Immature natural killer cell (primary cell): ENCODE measurements around the gene NTM. TPM values are rescaled to one million over a fixed set of nuclear protein-coding genes. Genes with fewer than 3 reads are reported as not detected.
"Not testable (repeated sequence)": the region's sequence is repeated elsewhere in the genome, so short reads cannot be mapped to it uniquely, and the experiment has no call there.

Experiments used
- DNase-seq, 3 donors: peaks; one replicate each; pipeline ENCODE4 v3.0.0; 2022; ENCODE audit warnings: mixed read lengths in 1 of 3
- H3K27ac Mint-ChIP-seq, 6 donors: one replicate each; pipeline ENCODE4 v1.8.0; 2020; ENCODE audit warnings: mixed read lengths in 6 of 6, mild to moderate bottlenecking in 5 of 6, inconsistent platforms in 4 of 6, moderate library complexity in 3 of 6
- H3K27me3 Mint-ChIP-seq, 3 donors: one replicate each; pipeline ENCODE4 v1.8.0; 2020 to 2021; ENCODE audit warnings: low read depth in 3 of 3, mild to moderate bottlenecking in 3 of 3, mixed read lengths in 3 of 3, moderate library complexity in 3 of 3, inconsistent platforms in 1 of 3
- H3K36me3 Mint-ChIP-seq, 3 donors: one replicate each; pipeline ENCODE4 v1.8.0; 2020; ENCODE audit warnings: mixed read lengths in 3 of 3, inconsistent platforms in 2 of 3, mild to moderate bottlenecking in 2 of 3
- H3K4me1 Mint-ChIP-seq, 2 donors: one replicate each; pipeline ENCODE4 v1.8.0; 2020; ENCODE audit warnings: inconsistent platforms in 2 of 2, mild to moderate bottlenecking in 2 of 2, mixed read lengths in 2 of 2, moderate library complexity in 1 of 2
- H3K4me3 Mint-ChIP-seq, 5 donors: one replicate each; pipeline ENCODE4 v1.8.0; 2020; ENCODE audit warnings: mild to moderate bottlenecking in 5 of 5, mixed read lengths in 5 of 5, inconsistent platforms in 3 of 5, moderate library complexity in 3 of 5
- H3K9me3 Mint-ChIP-seq, 6 donors: one replicate each; pipeline ENCODE4 v1.8.0; 2020; ENCODE audit warnings: mild to moderate bottlenecking in 6 of 6, mixed read lengths in 6 of 6, inconsistent platforms in 4 of 6, moderate library complexity in 3 of 6
- polyA plus RNA-seq, 3 donors: library from polyadenylated mRNA; unstranded; fragments of 300-500 nt; fragmentation: Illumina TruSeq; gene quantifications; one replicate each; pipeline ENCODE4 v1.2.3, GENCODE V29; 2021

The NTM gene
- polyA plus RNA-seq, 3 donors from 2014 or later, result not detected

DNA sequence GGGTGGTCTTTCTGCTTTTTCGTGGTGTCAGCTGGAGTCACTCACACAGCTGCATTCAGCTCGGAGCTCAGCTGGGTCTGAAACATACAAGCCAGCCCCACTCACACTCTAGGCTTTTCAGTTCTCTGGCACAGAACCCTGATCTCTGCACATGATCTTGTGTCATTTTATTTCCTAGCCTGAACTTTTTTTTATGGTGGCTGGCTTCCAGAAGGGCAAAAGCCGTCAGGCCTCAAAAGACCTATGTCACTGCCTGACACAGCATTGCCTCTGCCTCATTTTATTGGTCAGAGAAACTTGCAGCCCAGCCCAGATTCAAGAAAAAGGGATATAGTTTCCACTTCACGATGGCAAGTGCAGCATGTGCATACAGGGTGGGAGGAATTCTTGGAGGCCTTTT lies 117.8 kb downstream of the NTM start:
- peaks cover 0 to 5% (median 0%) of the 10 kb centered on the region in 3 donors for H3K36me3 Mint-ChIP-seq
- peaks cover 0 to 4% (median 0%) of the 10 kb centered on the region in 6 donors for H3K9me3 Mint-ChIP-seq
- no peak overlapping the region for H3K27ac Mint-ChIP-seq
- no peaks in the 10 kb centered on the region for H3K4me1 Mint-ChIP-seq
- no peak for DNase-seq
- H3K27me3 Mint-ChIP-seq, result no peaks in the 10 kb centered on the region
- no peak overlapping the region for H3K4me3 Mint-ChIP-seq

DNA sequence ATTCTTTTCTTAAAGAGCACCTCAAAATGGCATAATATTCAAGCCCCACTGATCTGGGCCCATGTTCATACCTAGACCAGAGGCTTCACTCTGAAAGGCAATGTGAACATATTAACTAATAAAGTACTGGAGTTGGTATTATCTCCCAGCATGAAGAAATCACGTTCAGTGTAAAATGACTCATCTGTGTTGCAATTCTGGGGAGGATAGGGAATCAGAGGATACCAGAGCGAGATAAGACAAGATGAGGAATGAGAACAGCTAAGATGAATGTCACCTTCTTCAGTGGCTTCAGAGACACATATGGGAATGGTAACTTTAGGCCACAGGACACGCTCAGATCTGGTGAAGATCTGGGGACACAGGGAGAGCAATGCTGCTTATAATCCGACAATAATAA lies 121.1 kb downstream of the NTM start:
- Mint-ChIP-seq H3K9me3 (peaks cover 0 to 5% (median 1%) of the 10 kb centered on the region in 6 donors), H3K27me3 (no peaks in the 10 kb centered on the region), H3K4me1 (no peaks in the 10 kb centered on the region), H3K4me3 (no peak overlapping the region), H3K27ac (no peak overlapping the region), H3K36me3 (peaks cover 0 to 5% (median 0%) of the 10 kb centered on the region in 3 donors)
- no peak for DNase-seq

DNA sequence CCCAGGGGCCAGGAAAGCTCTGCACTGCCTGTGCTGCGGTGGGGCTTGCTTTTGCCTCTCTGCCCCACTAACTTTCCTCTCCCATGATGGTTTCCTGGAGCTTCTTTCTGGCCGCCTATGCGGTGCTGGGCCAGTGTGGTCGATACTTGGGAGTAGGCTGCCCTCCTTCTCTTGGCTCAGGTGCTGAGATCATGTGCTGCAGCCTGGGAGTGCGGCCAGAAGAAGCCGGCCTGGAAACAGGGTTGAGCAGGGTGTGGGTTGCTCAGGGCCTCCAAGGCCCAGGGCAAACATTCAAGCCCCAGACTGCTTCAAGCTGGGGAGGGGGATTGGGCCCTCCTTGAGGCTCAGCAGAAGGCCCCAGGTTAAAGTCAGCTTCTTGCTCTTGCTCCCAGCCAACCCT lies 125.0 kb downstream of the NTM start:
- H3K27ac Mint-ChIP-seq, result no peak overlapping the region

DNA sequence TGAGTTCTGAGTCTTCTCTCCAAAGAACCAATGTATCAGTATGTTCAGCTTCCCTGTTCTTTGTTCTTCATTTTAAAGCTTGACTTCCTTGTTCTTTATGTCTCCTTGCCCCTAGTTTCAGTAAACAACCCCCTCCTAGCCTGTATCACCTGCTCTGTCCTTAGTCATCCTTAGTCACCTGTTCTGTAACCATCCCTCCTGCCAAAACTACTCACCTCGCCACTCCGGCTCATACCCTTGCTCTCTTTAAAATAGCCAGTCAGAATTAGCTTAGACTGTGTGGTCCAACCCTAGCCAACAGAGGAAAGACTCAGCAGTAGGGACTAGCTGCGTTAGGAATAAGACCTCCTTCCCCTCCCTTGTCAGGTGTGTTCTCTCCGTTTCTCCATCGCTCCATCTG lies 127.3 kb downstream of the NTM start:
- H3K36me3 Mint-ChIP-seq, H3K4me1 Mint-ChIP-seq, H3K27ac Mint-ChIP-seq, DNase-seq, H3K4me3 Mint-ChIP-seq, H3K27me3 Mint-ChIP-seq, H3K9me3 Mint-ChIP-seq: not testable (repeated sequence)

More for the DNA sequence above, 125.0 kb downstream of the NTM start:
- DNase-seq, result no peak
- H3K27me3 Mint-ChIP-seq, result peaks cover 0 to 2% (median 0%) of the 10 kb centered on the region in 3 donors
- H3K4me1 Mint-ChIP-seq, result no peaks in the 10 kb centered on the region
- H3K9me3 Mint-ChIP-seq, result peaks cover 0 to 5% (median 0%) of the 10 kb centered on the region in 6 donors
- H3K36me3 Mint-ChIP-seq, result no peaks in the 10 kb centered on the region
- H3K4me3 Mint-ChIP-seq, result no peak overlapping the region

DNA sequence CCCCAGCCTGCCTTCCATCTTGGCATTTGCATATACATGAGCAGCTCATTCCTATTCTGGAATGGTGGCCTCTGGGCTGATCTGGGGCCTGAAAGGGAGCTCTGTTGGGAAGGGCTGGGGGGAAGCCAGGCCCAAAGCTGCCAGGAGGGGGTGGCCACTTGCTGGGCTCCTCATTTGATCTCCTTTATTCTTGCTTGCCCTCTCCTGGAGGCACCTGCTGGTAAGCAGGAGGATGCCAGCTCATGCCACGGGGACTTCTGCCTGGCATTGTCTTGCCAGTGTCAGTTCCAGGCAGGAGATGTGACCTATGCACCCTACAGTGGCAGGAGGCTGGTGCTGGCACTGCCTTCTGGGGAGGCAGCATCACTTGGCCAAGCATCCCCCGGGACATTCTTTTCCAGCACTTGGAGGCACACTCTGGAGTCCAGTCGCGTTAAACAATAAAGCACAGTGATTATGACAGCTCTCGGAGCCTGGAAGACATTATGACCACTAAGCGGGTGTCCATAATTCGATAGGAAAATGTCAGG lies 128.3 kb downstream of the NTM start:
- Mint-ChIP-seq H3K36me3 (no peaks in the 10 kb centered on the region), H3K27ac (no peak overlapping the region), H3K4me1 (no peaks in the 10 kb centered on the region), H3K9me3 (peaks cover 0 to 9% (median 0%) of the 10 kb centered on the region in 6 donors), H3K4me3 (no peak overlapping the region), H3K27me3 (peaks cover 0 to 5% (median 4%) of the 10 kb centered on the region in 3 donors)
- DNase-seq, result no peak

DNA sequence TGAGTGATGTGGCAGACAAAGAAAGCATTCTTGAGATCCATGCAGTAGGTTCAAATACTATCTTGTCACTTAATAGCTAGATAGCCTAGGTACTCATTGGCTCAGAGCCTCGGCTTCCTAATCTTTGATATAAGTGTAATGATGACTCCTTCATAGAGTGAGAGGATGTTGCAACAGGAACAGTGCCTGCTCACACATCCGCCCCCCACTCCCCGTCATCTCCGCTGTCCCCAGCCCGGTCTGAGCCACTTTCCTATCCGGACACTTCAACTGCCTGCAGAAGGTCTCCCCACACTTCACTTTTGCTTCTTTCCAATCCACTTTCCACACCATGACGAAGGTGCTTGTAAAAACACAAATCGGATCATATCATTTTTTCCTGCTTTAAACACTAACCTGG lies 128.8 kb downstream of the NTM start:
- peaks cover 0 to 5% (median 5%) of the 10 kb centered on the region in 3 donors for H3K27me3 Mint-ChIP-seq
- H3K4me1 Mint-ChIP-seq, result no peaks in the 10 kb centered on the region
- H3K4me3 Mint-ChIP-seq, result no peak overlapping the region
- no peak for DNase-seq
- no peak overlapping the region for H3K27ac Mint-ChIP-seq
- no peaks in the 10 kb centered on the region for H3K36me3 Mint-ChIP-seq
- H3K9me3 Mint-ChIP-seq, result peaks cover 0 to 9% (median 0%) of the 10 kb centered on the region in 6 donors

DNA sequence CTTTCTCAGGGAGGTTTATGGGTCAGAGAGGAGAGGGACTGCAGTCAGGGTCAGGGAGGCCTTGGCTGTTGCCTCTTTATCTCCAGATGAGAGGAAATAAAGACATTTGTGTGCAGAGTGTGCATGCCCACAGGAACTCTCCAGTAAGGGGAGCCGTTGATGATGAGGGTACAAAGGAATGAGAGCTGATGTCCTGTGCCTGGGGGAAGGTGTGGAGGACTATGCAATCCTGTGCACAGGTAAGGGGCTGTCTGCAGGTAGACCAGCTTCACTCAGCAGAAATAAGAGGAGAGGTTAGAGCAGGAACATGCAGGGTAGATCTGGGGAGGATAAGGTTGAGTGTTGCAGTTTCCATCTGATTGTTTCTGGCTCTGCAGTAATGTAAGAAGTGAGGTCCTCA lies 132.6 kb downstream of the NTM start:
- no peak overlapping the region for H3K4me3 Mint-ChIP-seq
- peaks cover 0 to 7% (median 0%) of the 10 kb centered on the region in 6 donors for H3K9me3 Mint-ChIP-seq
- H3K27ac Mint-ChIP-seq, result no peak overlapping the region
- DNase-seq, result no peak
- H3K4me1 Mint-ChIP-seq, result no peaks in the 10 kb centered on the region
- no peaks in the 10 kb centered on the region for H3K36me3 Mint-ChIP-seq
- H3K27me3 Mint-ChIP-seq, result peaks cover 0 to 5% (median 4%) of the 10 kb centered on the region in 3 donors

DNA sequence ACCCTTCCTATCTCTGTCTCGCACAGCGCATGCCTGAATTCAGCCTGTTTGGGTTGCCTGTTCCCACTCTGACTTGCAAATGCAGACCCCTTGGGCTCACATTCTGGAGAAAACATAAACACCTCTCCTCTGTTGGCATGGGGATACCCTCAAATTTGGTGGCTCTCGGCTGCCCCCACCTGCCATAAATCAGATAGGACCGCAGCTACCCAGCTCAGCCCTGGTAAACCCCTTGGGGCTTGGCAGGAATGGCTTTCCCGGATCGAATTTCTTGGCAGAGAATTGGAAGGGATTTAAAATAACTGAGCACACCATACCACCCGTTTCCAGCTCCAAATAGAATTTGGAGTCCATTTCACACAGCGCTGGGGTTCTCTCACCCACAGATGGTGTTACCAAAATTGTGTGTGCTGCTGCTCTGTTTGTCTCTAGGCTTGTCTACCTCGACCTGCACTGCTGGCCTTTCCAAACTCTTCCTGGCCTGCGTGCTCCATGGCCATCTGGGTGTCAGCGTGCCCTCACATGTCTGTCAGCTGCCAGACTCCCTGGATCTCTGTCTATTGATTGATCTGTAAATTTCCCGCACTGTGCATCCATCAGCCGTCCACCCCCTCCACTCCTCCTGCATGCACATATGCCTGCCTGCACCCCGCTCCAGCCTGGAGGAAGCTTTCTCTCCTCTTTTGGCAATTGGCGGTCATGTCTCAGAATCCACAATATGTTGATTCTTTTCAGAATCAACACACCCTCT lies 134.0 kb downstream of the NTM start:
- H3K9me3 Mint-ChIP-seq, result peaks cover 0 to 7% (median 1%) of the 10 kb centered on the region in 6 donors
- no peaks in the 10 kb centered on the region for H3K4me1 Mint-ChIP-seq
- no peaks in the 10 kb centered on the region for H3K36me3 Mint-ChIP-seq
- DNase-seq, result no peak
- no peak overlapping the region for H3K4me3 Mint-ChIP-seq
- no peak overlapping the region for H3K27ac Mint-ChIP-seq
- H3K27me3 Mint-ChIP-seq, result peaks cover 0 to 5% (median 4%) of the 10 kb centered on the region in 3 donors

DNA sequence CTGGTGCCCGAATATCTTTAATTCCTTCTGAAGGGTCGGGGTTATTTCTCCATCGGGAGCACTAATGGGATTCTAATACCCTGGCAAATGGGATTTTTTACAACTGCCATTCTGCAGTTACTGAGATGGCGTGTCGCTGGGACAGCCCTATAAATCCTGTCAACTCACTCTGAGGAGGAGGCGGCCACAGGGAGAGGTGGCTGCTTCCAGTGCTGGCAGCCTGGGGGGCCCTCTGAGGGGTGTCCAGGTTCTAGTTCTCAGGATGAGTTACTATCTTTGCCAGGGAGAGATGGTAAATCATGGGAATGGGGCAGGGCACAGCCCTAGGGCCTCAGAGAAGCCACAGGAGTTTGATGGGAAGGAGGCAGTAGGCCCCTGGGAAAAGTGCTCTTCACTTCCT lies 135.9 kb downstream of the NTM start:
- Mint-ChIP-seq H3K9me3 (peaks cover 0 to 4% (median 1%) of the 10 kb centered on the region in 6 donors), H3K4me1 (no peaks in the 10 kb centered on the region), H3K4me3 (no peak overlapping the region), H3K27me3 (peaks cover 0 to 4% (median 2%) of the 10 kb centered on the region in 3 donors), H3K36me3 (no peaks in the 10 kb centered on the region), H3K27ac (no peak overlapping the region)
- DNase-seq, result no peak

DNA sequence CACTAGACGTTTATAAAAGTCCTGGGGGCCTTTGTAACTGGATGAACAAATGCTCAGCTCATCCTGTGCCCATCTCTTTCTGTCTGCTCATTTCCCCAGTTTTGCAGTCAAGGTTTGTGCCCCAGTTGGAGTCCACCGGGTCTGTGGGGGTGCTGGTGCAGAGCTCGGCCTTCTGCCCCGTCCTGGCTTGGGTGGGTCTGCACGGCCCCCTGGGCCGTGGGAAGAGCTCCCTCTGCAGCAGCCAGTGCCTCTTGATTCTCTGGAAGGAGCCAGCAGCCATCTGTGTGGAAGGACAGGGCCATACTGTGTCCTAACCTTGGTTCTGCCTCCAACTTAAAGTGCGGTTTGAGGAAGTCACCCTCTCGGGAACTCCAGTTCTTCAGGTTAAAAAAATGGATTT lies 140.2 kb downstream of the NTM start:
- H3K4me1 Mint-ChIP-seq, result no peaks in the 10 kb centered on the region
- H3K4me3 Mint-ChIP-seq, result no peak overlapping the region
- DNase-seq, result no peak
- H3K27me3 Mint-ChIP-seq, result peaks cover 0 to 4% (median 0%) of the 10 kb centered on the region in 3 donors
- H3K36me3 Mint-ChIP-seq, result no peaks in the 10 kb centered on the region
- peaks cover 0 to 4% (median 0%) of the 10 kb centered on the region in 6 donors for H3K9me3 Mint-ChIP-seq
- no peak overlapping the region for H3K27ac Mint-ChIP-seq

DNA sequence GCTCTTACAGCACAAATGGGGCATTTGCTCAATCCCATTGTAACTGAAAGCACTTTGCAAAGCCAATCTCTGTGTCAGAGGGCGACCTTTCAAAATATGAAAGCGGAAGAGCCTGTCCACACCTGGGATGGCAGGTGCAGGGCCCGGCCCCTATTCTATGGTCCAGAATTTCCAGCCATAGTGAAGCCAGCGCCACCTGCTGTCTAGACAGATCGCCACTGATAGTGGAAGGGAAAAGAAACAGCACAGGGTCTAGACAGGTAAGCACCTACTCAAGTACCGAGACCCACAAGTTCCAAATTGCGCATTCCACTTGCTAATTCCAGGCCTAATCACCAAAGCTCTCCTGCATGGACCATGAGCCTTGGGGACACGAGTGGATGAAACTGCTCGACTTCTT lies 141.4 kb downstream of the NTM start:
- peaks cover 0 to 4% (median 0%) of the 10 kb centered on the region in 6 donors for H3K9me3 Mint-ChIP-seq
- H3K4me1 Mint-ChIP-seq, result no peaks in the 10 kb centered on the region
- DNase-seq, result no peak

DNA sequence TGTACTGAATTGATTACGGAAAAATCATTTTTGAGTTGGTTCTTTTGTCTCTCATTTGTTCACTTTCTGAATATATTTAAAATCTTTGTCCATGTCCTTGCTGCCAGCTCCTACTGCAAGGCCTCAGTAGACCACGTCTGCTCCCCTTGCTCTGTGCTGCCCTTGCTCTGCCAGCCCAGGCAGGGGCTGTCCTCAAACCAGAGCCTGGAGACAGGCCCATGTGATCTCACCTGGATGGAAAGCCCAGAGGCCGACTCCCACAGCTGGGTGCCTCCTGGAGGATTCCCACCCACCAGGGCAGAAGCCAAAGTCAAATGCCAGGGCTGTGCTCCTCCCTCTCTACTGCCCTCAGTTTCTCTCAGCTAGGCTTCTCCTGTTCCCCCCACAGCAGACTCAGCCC lies 141.8 kb downstream of the NTM start:
- peaks cover 0 to 4% (median 0%) of the 10 kb centered on the region in 6 donors for H3K9me3 Mint-ChIP-seq
- peaks cover 0 to 4% (median 0%) of the 10 kb centered on the region in 3 donors for H3K27me3 Mint-ChIP-seq
- no peaks in the 10 kb centered on the region for H3K4me1 Mint-ChIP-seq
- no peak for DNase-seq
- no peak overlapping the region for H3K4me3 Mint-ChIP-seq
- H3K27ac Mint-ChIP-seq, result no peak overlapping the region
- no peaks in the 10 kb centered on the region for H3K36me3 Mint-ChIP-seq

More for the DNA sequence above, 141.4 kb downstream of the NTM start:
- peaks cover 0 to 4% (median 0%) of the 10 kb centered on the region in 3 donors for H3K27me3 Mint-ChIP-seq
- no peak overlapping the region for H3K4me3 Mint-ChIP-seq
- H3K36me3 Mint-ChIP-seq, result no peaks in the 10 kb centered on the region
- no peak overlapping the region for H3K27ac Mint-ChIP-seq

DNA sequence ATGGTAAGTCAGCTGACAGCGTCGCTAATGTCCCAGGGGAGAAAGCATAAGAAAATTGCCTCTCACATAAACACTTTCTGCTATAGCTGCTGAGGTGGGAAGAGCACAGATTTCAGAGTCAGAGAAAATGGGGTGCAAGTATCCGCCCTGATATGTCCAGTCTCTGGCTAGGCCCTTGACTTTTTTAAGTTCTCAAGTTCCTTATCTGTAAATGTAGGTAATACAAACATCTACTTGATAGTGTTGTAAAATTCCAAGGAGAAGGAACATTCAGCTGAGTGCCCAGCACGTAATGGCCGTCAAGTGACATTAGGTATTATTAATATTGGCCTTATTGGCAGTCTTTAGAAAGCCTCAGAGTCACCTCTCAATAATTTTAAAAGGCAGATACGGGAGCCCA lies 143.6 kb downstream of the NTM start:
- H3K27ac Mint-ChIP-seq, result no peak overlapping the region
- no peak for DNase-seq
- peaks cover 0 to 4% (median 0%) of the 10 kb centered on the region in 3 donors for H3K27me3 Mint-ChIP-seq
- H3K4me1 Mint-ChIP-seq, result no peaks in the 10 kb centered on the region
- no peaks in the 10 kb centered on the region for H3K36me3 Mint-ChIP-seq
- peaks cover 0 to 4% (median 0%) of the 10 kb centered on the region in 6 donors for H3K9me3 Mint-ChIP-seq
- H3K4me3 Mint-ChIP-seq, result no peak overlapping the region

DNA sequence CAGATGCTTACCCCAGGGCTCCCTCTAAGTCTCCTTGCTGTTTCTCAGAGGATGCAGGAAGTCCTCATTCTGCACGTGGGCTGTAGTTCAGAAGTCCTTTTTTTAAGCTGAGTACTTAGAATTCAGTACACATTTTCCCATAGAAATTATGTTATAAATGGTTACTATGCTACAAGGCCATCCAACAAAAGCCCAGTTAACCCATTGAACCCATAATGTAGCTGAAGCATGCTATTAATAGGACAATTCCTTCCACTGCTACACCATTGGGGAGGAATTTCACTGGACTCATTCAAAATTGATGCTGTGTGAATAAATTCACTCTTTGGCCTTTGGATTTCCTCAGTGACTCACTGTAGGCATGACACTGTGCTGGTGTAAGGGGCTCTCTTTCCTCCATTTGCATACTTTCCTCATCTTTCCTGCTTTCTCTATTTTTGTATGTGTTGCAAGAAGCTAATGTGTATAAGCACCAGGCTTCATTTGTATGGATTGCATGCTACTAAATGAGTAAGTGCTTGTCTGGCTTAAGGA lies 148.0 kb downstream of the NTM start:
- Mint-ChIP-seq H3K27ac (no peak overlapping the region), H3K36me3 (no peaks in the 10 kb centered on the region), H3K9me3 (no peaks in the 10 kb centered on the region), H3K4me1 (no peaks in the 10 kb centered on the region), H3K4me3 (no peak overlapping the region), H3K27me3 (no peaks in the 10 kb centered on the region)
- DNase-seq, result no peak
